SK-N-SH (cell line): ENCODE measurements around the gene CCDC192.

Source experiments
- CTCF ChIP-seq: fragments of 200-600 bp; sonication (generic); IDR thresholded peaks from 2 replicates; pipeline ENCODE4 v1.6.1; 2017; ENCODE audit warnings: antibody characterized with exemption, mild to moderate bottlenecking, moderate library complexity
- EP300 ChIP-seq, 2 experiments: IDR thresholded peaks; 2 replicates each; pipeline versions ENCODE4 v1.4.0 to v1.6.1; 2012; ENCODE audit warnings: borderline replicate concordance in 1 of 2, low read depth in 1 of 2, low read length in 1 of 2
- GATA2 ChIP-seq: sonication (generic); formaldehyde crosslinking; IDR thresholded peaks from 2 replicates; pipeline ENCODE4 v1.5.0; 2020; ENCODE audit warnings: mild to moderate bottlenecking, missing genetic modification reagents
- RAD21 ChIP-seq: IDR thresholded peaks from 2 replicates; pipeline ENCODE4 v1.6.1; 2012; ENCODE audit warnings: mild to moderate bottlenecking, low read length
- TF ChIP-seq, protein P1 (sequence below): fragments of 150-350 bp; IDR thresholded peaks from 2 replicates; pipeline ENCODE4 v1.6.1; 2016; ENCODE audit warnings: mild to moderate bottlenecking, low read depth, low read length

GRCh38 chr5:127976991-127977717, 274.0 kb downstream of the CCDC192 start:
- TF ChIP-seq CTCF (no peak), RAD21 (no peak), EP300 (IDR thresholded peaks at IDR 0.05; ENCODE audit: borderline replicate concordance in 1 of 2, low read depth in 1 of 2, low read length in 1 of 2) (no peak), GATA2 (CRISPR knock-in tag) (no peak)
- TF ChIP-seq, protein P1, sequence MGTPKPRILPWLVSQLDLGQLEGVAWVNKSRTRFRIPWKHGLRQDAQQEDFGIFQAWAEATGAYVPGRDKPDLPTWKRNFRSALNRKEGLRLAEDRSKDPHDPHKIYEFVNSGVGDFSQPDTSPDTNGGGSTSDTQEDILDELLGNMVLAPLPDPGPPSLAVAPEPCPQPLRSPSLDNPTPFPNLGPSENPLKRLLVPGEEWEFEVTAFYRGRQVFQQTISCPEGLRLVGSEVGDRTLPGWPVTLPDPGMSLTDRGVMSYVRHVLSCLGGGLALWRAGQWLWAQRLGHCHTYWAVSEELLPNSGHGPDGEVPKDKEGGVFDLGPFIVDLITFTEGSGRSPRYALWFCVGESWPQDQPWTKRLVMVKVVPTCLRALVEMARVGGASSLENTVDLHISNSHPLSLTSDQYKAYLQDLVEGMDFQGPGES: no peak
